Measurements from ENCODE around the gene KCNB1.

KCNB1 gene

GRCh38 chr20:49466114-49466912 is 16.2 kb downstream of the KCNB1 start:
- FAIRE-seq, result no peak

GRCh38 chr20:49464556-49464955 is 17.9 kb downstream of the KCNB1 start:
- no peak for FAIRE-seq

- FAIRE-seq, result no peak
Observed at GRCh38 chr20:49462626-49463025, 19.8 kb downstream of the KCNB1 start.

- FAIRE-seq, result no peak
Observed at GRCh38 chr20:49461894-49462620, 20.4 kb downstream of the KCNB1 start.

GRCh38 chr20:49460916-49461315 is 21.6 kb downstream of the KCNB1 start:
- FAIRE-seq, result no peak

- no peak for FAIRE-seq
Observed at GRCh38 chr20:49460131-49460530, 22.3 kb downstream of the KCNB1 start.

GRCh38 chr20:49459684-49460083 is 22.8 kb downstream of the KCNB1 start:
- FAIRE-seq, result no peak

- no peak for FAIRE-seq
Observed at GRCh38 chr20:49457444-49457843, 25.0 kb downstream of the KCNB1 start.

- no peak for FAIRE-seq
Observed at GRCh38 chr20:49456646-49457045, 25.8 kb downstream of the KCNB1 start.

GRCh38 chr20:49455691-49456090 is 26.8 kb downstream of the KCNB1 start:
- FAIRE-seq, result no peak

- no peak for FAIRE-seq
Observed at GRCh38 chr20:49452011-49452482, 30.4 kb downstream of the KCNB1 start.

- no peak for FAIRE-seq
Observed at GRCh38 chr20:49450281-49450721, 32.2 kb downstream of the KCNB1 start.

GRCh38 chr20:49448917-49449316 is 33.6 kb downstream of the KCNB1 start:
- FAIRE-seq, result no peak

GRCh38 chr20:49447946-49448809 is 34.3 kb downstream of the KCNB1 start:
- no peak for FAIRE-seq

- FAIRE-seq, result no peak
Observed at GRCh38 chr20:49447364-49447763, 35.1 kb downstream of the KCNB1 start.

GRCh38 chr20:49446808-49447207 is 35.7 kb downstream of the KCNB1 start:
- no peak for FAIRE-seq

GRCh38 chr20:49446080-49446479 is 36.4 kb downstream of the KCNB1 start:
- FAIRE-seq, result no peak

GRCh38 chr20:49445176-49445575 is 37.3 kb downstream of the KCNB1 start:
- FAIRE-seq, result no peak

- FAIRE-seq, result no peak
Observed at GRCh38 chr20:49444553-49444990, 37.9 kb downstream of the KCNB1 start.

- no peak for FAIRE-seq
Observed at GRCh38 chr20:49437057-49437456, 45.4 kb downstream of the KCNB1 start.

GRCh38 chr20:49435639-49436038 is 46.8 kb downstream of the KCNB1 start:
- FAIRE-seq, result no peak

- FAIRE-seq, result no peak
Observed at GRCh38 chr20:49433333-49433732, 49.1 kb downstream of the KCNB1 start.

- FAIRE-seq, result no peak
Observed at GRCh38 chr20:49432550-49432949, 49.9 kb downstream of the KCNB1 start.

Measured in A204.1 (cell line).